Measurements from ENCODE around the gene HDAC10. TPM values are rescaled to one million over a fixed set of nuclear protein-coding genes. Genes with fewer than 3 reads are reported as not detected.
A peak's percentile ranks its signal among the peaks of the same experiment; 100 is the strongest.
"Not testable (repeated sequence)": the region's sequence is repeated elsewhere in the genome, so short reads cannot be mapped to it uniquely, and the experiment has no call there.

HDAC10 gene
- polyA plus RNA-seq, 1 donor, result 20.5 TPM

- DNase-seq, result no peak
Measured at GRCh38 chr22:50284479-50284878, 33.4 kb upstream of the HDAC10 start.

GRCh38 chr22:50283821-50284220 is 32.8 kb upstream of the HDAC10 start:
- DNase-seq, result no peak

- no peak for DNase-seq
Measured at GRCh38 chr22:50282361-50283155, 31.5 kb upstream of the HDAC10 start.

GRCh38 chr22:50281957-50282356 is 30.9 kb upstream of the HDAC10 start:
- DNase-seq, result no peak

GRCh38 chr22:50281384-50281760 is 30.3 kb upstream of the HDAC10 start:
- DNase-seq, result no peak

- no peak for DNase-seq
Measured at GRCh38 chr22:50280708-50281383, 29.8 kb upstream of the HDAC10 start.

- DNase-seq, result no peak
Measured at GRCh38 chr22:50280022-50280707, 29.1 kb upstream of the HDAC10 start.

GRCh38 chr22:50278956-50279619 is 28.0 kb upstream of the HDAC10 start:
- no peak for DNase-seq

GRCh38 chr22:50278461-50278860 is 27.4 kb upstream of the HDAC10 start:
- no peak for DNase-seq

- DNase-seq, result no peak
Measured at GRCh38 chr22:50277761-50278160, 26.7 kb upstream of the HDAC10 start.

GRCh38 chr22:50276143-50276542 is 25.1 kb upstream of the HDAC10 start:
- DNase-seq, result no peak

- DNase-seq, result no peak
Measured at GRCh38 chr22:50275181-50276055, 24.4 kb upstream of the HDAC10 start.

GRCh38 chr22:50274771-50275170 is 23.7 kb upstream of the HDAC10 start:
- DNase-seq, result no peak

GRCh38 chr22:50274311-50274710 is 23.2 kb upstream of the HDAC10 start:
- no peak for DNase-seq

- not testable (repeated sequence) for DNase-seq
Measured at GRCh38 chr22:50273781-50274180, 22.7 kb upstream of the HDAC10 start.

- DNase-seq, result not testable (repeated sequence)
Measured at GRCh38 chr22:50273352-50273751, 22.3 kb upstream of the HDAC10 start.

- DNase-seq, result no peak
Measured at GRCh38 chr22:50272044-50272802, 21.2 kb upstream of the HDAC10 start.

- no peak for DNase-seq
Measured at GRCh38 chr22:50271519-50271970, 20.5 kb upstream of the HDAC10 start.

GRCh38 chr22:50270666-50271394 is 19.8 kb upstream of the HDAC10 start:
- peak; percentile 73 for DNase-seq

GRCh38 chr22:50269970-50270665 is 19.1 kb upstream of the HDAC10 start, which contains the start of gene MAPK11:
Gene MAPK11 (minus strand): TSS chr22:50270380. CDS start chr22:50270292, 88 bp downstream.
- no peak for DNase-seq
